SK-N-SH (cell line): ENCODE results near the gene HOXC11. TPM values are rescaled to one million over a fixed set of nuclear protein-coding genes. Genes with fewer than 3 reads are reported as not detected.

Source experiments
- CTCF ChIA-PET: fragments of 300-600, 350-600 bp; formaldehyde crosslinking; extraction: SDS; loops from one replicate; lab custom pipeline; 2021; lab: Yijun Ruan, JAX
- POLR2A ChIA-PET: fragments of 350-600 bp; sonication (Branson Sonifier 250); formaldehyde crosslinking; extraction: SDS; loops from one replicate; lab custom pipeline; 2020; ENCODE audit warnings: antibody characterized with exemption, inconsistent platforms; lab: Yijun Ruan, JAX
- DNase-seq: peaks from one replicate; pipeline ENCODE4 v3.0.0; 2012
- H2AFZ ChIP-seq: fragments of 200-600 bp; sonication (generic); 2 replicates; pipeline ENCODE4 v1.8.1; 2016; ENCODE audit warnings: antibody characterized with exemption, mild to moderate bottlenecking, low read depth
- H3F3A ChIP-seq: fragments of 200-600 bp; sonication (generic); replicated peaks from 2 replicates; pipeline ENCODE3; 2016; ENCODE audit warnings: antibody characterized with exemption, mild to moderate bottlenecking; ENCODE audit not compliant: insufficient read depth
- H3K27ac ChIP-seq, 2 experiments: fragments of 200-500 bp in 1 of 2; fragments of 200-600 bp in 1 of 2; sonication (Bioruptor generic) in 1 of 2; sonication (generic), shearing (Covaris generic) in 1 of 2; 2 replicates each; pipeline versions ENCODE4 v1.5.1 to v1.6.1; 2014 to 2016; ENCODE audit warnings: low read depth in 2 of 2, inconsistent platforms in 1 of 2, low read length in 1 of 2, mild to moderate bottlenecking in 1 of 2, mixed read lengths in 1 of 2
- H3K27me3 ChIP-seq: fragments of 200-600 bp; sonication (generic), shearing (Covaris generic); 2 replicates; pipeline ENCODE4 v1.6.1; 2016; ENCODE audit warnings: mixed run types; ENCODE audit not compliant: insufficient read depth
- H3K36me3 ChIP-seq, 2 experiments: fragments of 200-500 bp in 1 of 2; fragments of 200-600 bp in 1 of 2; sonication (Bioruptor generic) in 1 of 2; sonication (generic) in 1 of 2; replicated peaks in 1 of 2; 2 replicates each; pipeline versions ENCODE3 to v1.5.1; 2014 to 2016; ENCODE audit warnings: low read length in 1 of 2, mild to moderate bottlenecking in 1 of 2; ENCODE audit not compliant: insufficient read depth in 2 of 2, control insufficient read depth in 1 of 2
- H3K4me1 ChIP-seq, 2 experiments: fragments of 200-500 bp in 1 of 2; fragments of 200-600 bp in 1 of 2; sonication (Bioruptor generic) in 1 of 2; sonication (generic), shearing (Covaris generic) in 1 of 2; 2 replicates each; pipeline versions ENCODE4 v1.5.1 to v1.6.1; 2014 to 2016; ENCODE audit warnings: low read depth in 1 of 2, low read length in 1 of 2, mixed run types in 1 of 2; ENCODE audit not compliant: insufficient read depth in 2 of 2, control insufficient read depth in 1 of 2
- H3K4me2 ChIP-seq: fragments of 200-600 bp; sonication (generic), shearing (Covaris generic); 2 replicates; pipeline ENCODE4 v1.6.1; 2017; ENCODE audit warnings: mixed run types
- H3K4me3 ChIP-seq, 2 experiments: fragments of 200-500 bp in 1 of 2; fragments of 200-600 bp in 1 of 2; sonication (Bioruptor generic) in 1 of 2; sonication (generic), shearing (Covaris generic) in 1 of 2; 2 replicates each; pipeline versions ENCODE4 v1.5.1 to v1.8.1; 2014 to 2016; ENCODE audit warnings: low read depth in 2 of 2, inconsistent platforms in 1 of 2, low read length in 1 of 2, mild to moderate bottlenecking in 1 of 2, mixed read lengths in 1 of 2, moderate library complexity in 1 of 2
- H3K79me2 ChIP-seq: fragments of 200-600 bp; sonication (generic); 2 replicates; pipeline ENCODE4 v1.8.1; 2017; ENCODE audit warnings: mild to moderate bottlenecking; ENCODE audit not compliant: insufficient read depth
- H3K9ac ChIP-seq: fragments of 200-600 bp; sonication (generic); 2 replicates; pipeline ENCODE4 v1.6.1; 2017; ENCODE audit warnings: mixed run types
- H3K9me2 ChIP-seq: fragments of 200-600 bp; sonication (generic); 2 replicates; pipeline ENCODE4 v1.6.1; 2017; ENCODE audit warnings: mixed run types
- H3K9me3 ChIP-seq: fragments of 200-600 bp; sonication (generic); 2 replicates; pipeline ENCODE4 v1.6.1; 2017; ENCODE audit warnings: mixed run types, mild to moderate bottlenecking, moderate library complexity
- H4K20me1 ChIP-seq: fragments of 200-600 bp; sonication (generic); 2 replicates; pipeline ENCODE4 v1.6.1; 2017; ENCODE audit warnings: mild to moderate bottlenecking, mixed run types; ENCODE audit not compliant: insufficient read depth
- EZH2phosphoT487 ChIP-seq: fragments of 200-600 bp; sonication (generic); IDR thresholded peaks from 2 replicates; pipeline ENCODE4 v1.6.1; 2017; ENCODE audit warnings: low read depth, mixed run types, mild to moderate bottlenecking, antibody characterized with exemption, moderate library complexity, borderline replicate concordance
- MEF2A ChIP-seq: IDR thresholded peaks from 2 replicates; pipeline ENCODE4 v1.4.0; 2012; ENCODE audit warnings: low read depth, borderline replicate concordance
- MXI1 ChIP-seq: IDR thresholded peaks from 2 replicates; pipeline ENCODE4 v1.6.1; 2012; ENCODE audit warnings: mild to moderate bottlenecking, low read depth, low read length, improper control_type of control experiment
- POLR2AphosphoS5 ChIP-seq: IDR thresholded peaks from 2 replicates; pipeline ENCODE4 v1.6.1; 2012; ENCODE audit warnings: low read depth, low read length
- YY1 ChIP-seq: IDR thresholded peaks from 2 replicates; pipeline ENCODE4 v1.4.0; 2012; ENCODE audit warnings: low read depth, mild to moderate bottlenecking
- WGBS: methylation state at CpG from one replicate; pipeline ENCODE4 v1.1.6; 2017; ENCODE audit warnings: low lambda C conversion rate; 5-methylcytosine and 5-hydroxymethylcytosine counted together
- polyA plus RNA-seq, 3 experiments: library from polyadenylated mRNA; depleted of rRNA; stranded (reverse); fragments of >200 nt; gene quantifications; 2 replicates each; pipeline ENCODE4 v1.2.3, GENCODE V29; 2012
- TF ChIP-seq, protein P1 (sequence below): fragments of 150-350 bp; IDR thresholded peaks from 2 replicates; pipeline ENCODE4 v1.6.1; 2016; ENCODE audit warnings: mild to moderate bottlenecking, low read depth, low read length
- TF ChIP-seq, protein P2 (sequence below): IDR thresholded peaks from 2 replicates; pipeline ENCODE4 v1.4.0; 2012; ENCODE audit warnings: low read depth, borderline replicate concordance
- TF ChIP-seq, protein P3 (sequence below): fragments of 200-600 bp; sonication (generic); IDR thresholded peaks from 2 replicates; pipeline ENCODE4 v1.6.1; 2017; ENCODE audit warnings: antibody characterized with exemption, mild to moderate bottlenecking, moderate library complexity

Gene HOXC11
- polyA plus RNA-seq, 1 of the 3 experiments (the other 2 are of a cell fraction) = not detected

GRCh38 chr12:53954694-53955035 is 18.3 kb upstream of the HOXC11 start, which contains the start of gene HOXC12:
Gene HOXC12, plus strand, starts transcription at chr12:53954903. Its CDS starts 27 bp downstream, at chr12:53954930.
- no peaks in the 10 kb centered on the region; a peak in 1 of 4 replicates for H3K4me1 ChIP-seq
- TF ChIP-seq, protein P1, sequence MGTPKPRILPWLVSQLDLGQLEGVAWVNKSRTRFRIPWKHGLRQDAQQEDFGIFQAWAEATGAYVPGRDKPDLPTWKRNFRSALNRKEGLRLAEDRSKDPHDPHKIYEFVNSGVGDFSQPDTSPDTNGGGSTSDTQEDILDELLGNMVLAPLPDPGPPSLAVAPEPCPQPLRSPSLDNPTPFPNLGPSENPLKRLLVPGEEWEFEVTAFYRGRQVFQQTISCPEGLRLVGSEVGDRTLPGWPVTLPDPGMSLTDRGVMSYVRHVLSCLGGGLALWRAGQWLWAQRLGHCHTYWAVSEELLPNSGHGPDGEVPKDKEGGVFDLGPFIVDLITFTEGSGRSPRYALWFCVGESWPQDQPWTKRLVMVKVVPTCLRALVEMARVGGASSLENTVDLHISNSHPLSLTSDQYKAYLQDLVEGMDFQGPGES = no peak
- TF ChIP-seq MEF2A = no peak
- TF ChIP-seq, protein P2, sequence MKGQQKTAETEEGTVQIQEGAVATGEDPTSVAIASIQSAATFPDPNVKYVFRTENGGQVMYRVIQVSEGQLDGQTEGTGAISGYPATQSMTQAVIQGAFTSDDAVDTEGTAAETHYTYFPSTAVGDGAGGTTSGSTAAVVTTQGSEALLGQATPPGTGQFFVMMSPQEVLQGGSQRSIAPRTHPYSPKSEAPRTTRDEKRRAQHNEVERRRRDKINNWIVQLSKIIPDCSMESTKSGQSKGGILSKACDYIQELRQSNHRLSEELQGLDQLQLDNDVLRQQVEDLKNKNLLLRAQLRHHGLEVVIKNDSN = 0 out of 2 replicates have a peak, but pooled peaks have one; percentile 10
- no peak for TF ChIP-seq MXI1
- TF ChIP-seq, all 33 proteins: peak for 1
- peaks cover 98% of the 10 kb centered on the region for H3K27me3 ChIP-seq
- H3K9me3 ChIP-seq = no peaks in the 10 kb centered on the region
- no peak within 1 kb of the TSS for H3K4me2 ChIP-seq
- H3K27ac ChIP-seq = no peak within 1 kb of the TSS
- no peaks in the 10 kb centered on the region for H3K9me2 ChIP-seq
- ChIA-PET CTCF (interaction anchor here (1.1 to 2.9 kb wide), 14 partner anchors 8 to 425 kb away, joined by 3 to 9 read pairs (median 4); partner anchors contain the start of genes HOXC10 and HOXC9), POLR2A (no interaction called here)
- no peak within 1 kb of the TSS for H2AFZ ChIP-seq
- no peak within 1 kb of the TSS for H3K9ac ChIP-seq
- H4K20me1 ChIP-seq = peaks cover 13% of the 10 kb centered on the region; the same call in 1 of the 2 replicates
- no peaks in the 10 kb centered on the region for H3F3A ChIP-seq
- no peak within 1 kb of the TSS for H3K4me3 ChIP-seq
- no peaks in the 10 kb centered on the region for H3K36me3 ChIP-seq
- WGBS = 13% methylated on average over 12 of the region's 20 CpGs
- no peaks in the 10 kb centered on the region for H3K79me2 ChIP-seq
- DNase-seq = peak; percentile 56

DNA sequence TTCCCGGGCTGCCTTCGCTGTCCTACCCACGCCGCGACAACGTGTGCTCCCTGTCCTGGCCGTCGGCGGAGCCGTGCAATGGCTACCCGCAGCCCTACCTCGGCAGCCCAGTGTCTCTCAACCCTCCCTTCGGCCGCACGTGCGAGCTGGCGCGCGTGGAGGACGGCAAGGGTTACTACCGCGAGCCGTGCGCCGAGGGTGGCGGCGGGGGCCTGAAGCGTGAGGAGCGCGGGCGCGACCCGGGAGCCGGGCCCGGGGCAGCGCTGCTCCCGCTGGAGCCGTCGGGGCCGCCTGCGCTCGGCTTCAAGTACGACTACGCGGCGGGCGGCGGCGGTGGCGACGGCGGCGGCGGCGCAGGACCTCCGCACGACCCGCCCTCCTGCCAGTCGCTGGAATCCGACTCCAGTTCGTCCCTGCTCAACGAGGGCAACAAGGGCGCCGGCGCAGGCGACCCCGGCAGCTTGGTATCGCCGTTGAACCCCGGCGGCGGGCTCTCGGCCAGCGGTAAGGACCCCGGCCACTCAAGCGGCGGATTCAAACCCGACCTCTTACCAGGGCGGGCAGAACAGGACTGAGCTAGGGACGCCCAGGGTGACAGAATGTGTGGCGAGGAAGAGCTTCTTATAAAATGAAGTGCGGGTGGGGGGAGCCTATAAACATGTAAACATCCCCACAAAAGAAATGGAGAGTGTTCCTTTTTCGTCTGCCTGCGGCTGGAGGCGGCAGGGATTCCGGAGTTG is 17.7 kb upstream of the HOXC11 start:
- no peak for DNase-seq
- H3K4me1 ChIP-seq = no peaks in the 10 kb centered on the region; a peak in 1 of 4 replicates
- TF ChIP-seq POLR2AphosphoS5 (no peak), EZH2phosphoT487 (peak; percentile 65), YY1 (no peak)
- TF ChIP-seq, protein P3, sequence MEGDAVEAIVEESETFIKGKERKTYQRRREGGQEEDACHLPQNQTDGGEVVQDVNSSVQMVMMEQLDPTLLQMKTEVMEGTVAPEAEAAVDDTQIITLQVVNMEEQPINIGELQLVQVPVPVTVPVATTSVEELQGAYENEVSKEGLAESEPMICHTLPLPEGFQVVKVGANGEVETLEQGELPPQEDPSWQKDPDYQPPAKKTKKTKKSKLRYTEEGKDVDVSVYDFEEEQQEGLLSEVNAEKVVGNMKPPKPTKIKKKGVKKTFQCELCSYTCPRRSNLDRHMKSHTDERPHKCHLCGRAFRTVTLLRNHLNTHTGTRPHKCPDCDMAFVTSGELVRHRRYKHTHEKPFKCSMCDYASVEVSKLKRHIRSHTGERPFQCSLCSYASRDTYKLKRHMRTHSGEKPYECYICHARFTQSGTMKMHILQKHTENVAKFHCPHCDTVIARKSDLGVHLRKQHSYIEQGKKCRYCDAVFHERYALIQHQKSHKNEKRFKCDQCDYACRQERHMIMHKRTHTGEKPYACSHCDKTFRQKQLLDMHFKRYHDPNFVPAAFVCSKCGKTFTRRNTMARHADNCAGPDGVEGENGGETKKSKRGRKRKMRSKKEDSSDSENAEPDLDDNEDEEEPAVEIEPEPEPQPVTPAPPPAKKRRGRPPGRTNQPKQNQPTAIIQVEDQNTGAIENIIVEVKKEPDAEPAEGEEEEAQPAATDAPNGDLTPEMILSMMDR = no peak
- H3K27me3 ChIP-seq = peaks cover 98% of the 10 kb centered on the region
- no peak overlapping the region for H2AFZ ChIP-seq
- no peak overlapping the region for H3K27ac ChIP-seq
- no peaks in the 10 kb centered on the region for H3K9me3 ChIP-seq
- H3K4me3 ChIP-seq = no peak overlapping the region
- no peak overlapping the region for H3K9ac ChIP-seq
- no peaks in the 10 kb centered on the region for H3F3A ChIP-seq
- no peaks in the 10 kb centered on the region for H3K79me2 ChIP-seq
- 31% methylated on average over 17 of the region's 86 CpGs for WGBS
- ChIA-PET CTCF (interaction anchor here (0.6 to 2.9 kb wide), 10 partner anchors 9 to 415 kb away, joined by 3 to 9 read pairs (median 4); partner anchors contain the start of gene HOXC10), POLR2A (no interaction called here)
- no peak overlapping the region for H3K4me2 ChIP-seq
- H3K9me2 ChIP-seq = no peaks in the 10 kb centered on the region
- no peaks in the 10 kb centered on the region for H3K36me3 ChIP-seq
- H4K20me1 ChIP-seq = peaks cover 13% of the 10 kb centered on the region; the same call in 1 of the 2 replicates
